Measurements from ENCODE around the gene TMEM95. TPM values are rescaled to one million over a fixed set of nuclear protein-coding genes. Genes with fewer than 3 reads are reported as not detected.
"Not testable (repeated sequence)": the region's sequence is repeated elsewhere in the genome, so short reads cannot be mapped to it uniquely, and the experiment has no call there.

Gene TMEM95
- total RNA-seq, 2 donors from 2014 or later: not detected

- Histone ChIP-seq H3K27me3 (replicated peaks; ENCODE audit: insufficient read depth) (no peaks in the 10 kb centered on the region), H3K36me3 (no peaks in the 10 kb centered on the region), H3K4me1 (replicated peaks) (no peaks in the 10 kb centered on the region), H3K27ac (no peak overlapping the region), H3K9me3 (no peaks in the 10 kb centered on the region), H3K4me3 (no peak overlapping the region)
- intact Hi-C loops (cut with DNase I): no loop called here
- DNase-seq (ENCODE audit: low spot score): no peak
- TF ChIP-seq CTCF (IDR thresholded peaks at IDR 0.05) (no peak), POLR2A (IDR thresholded peaks at IDR 0.05) (no peak), POLR2AphosphoS5 (IDR thresholded peaks at IDR 0.05) (no peak)
- 93% methylated on average over 6 of the region's 6 CpGs for WGBS
These were observed 8.4 kb downstream of the TMEM95 start for GRCh38 chr17:7363311-7363710.

DNA sequence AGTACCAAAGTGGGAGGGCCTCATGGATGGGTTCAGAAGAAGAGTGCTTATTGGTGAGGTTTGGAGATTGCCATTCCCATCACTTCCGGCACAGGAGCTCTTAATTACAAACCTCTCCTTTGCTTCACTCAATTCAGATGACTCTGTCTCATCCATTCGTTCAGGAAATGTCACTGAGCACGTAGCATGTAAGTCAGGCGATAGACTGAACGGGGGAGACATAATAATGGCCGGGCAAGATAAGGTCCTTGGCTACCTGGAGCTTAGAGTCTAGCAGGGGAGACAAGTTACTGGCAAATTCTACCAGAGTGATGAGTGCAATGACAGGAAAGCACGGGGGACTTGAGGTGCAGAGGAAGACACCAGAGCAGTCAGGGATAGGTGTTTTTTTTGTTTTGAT lies 11.0 kb downstream of the TMEM95 start:
- 94% methylated on average over 6 of the region's 7 CpGs for WGBS
- DNase-seq (ENCODE audit: low spot score); H3K27me3 ChIP-seq (replicated peaks; ENCODE audit: insufficient read depth); intact Hi-C loops (cut with DNase I); H3K4me3 ChIP-seq; H3K27ac ChIP-seq; H3K4me1 ChIP-seq (replicated peaks); H3K9me3 ChIP-seq; H3K36me3 ChIP-seq: not testable (repeated sequence)

DNA sequence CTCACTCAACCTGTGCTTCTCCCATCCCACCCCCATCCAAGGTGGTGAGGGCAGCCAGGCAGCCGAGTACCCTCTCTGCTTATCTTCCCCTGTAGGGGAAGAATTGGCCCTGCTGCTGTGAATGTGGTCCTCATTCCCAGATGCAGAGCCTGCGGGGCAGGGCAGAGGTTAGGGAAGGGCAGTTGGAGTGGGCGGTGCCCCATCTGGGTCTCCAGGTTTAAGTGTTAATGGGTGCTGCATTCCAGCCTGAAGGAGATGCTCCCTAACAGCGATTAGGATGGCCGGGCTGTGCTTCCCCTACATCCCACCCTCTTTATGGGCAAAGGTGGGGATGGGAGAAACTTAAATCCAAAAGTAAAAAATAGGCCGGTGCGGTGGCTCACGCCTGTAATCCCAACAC lies 12.1 kb downstream of the TMEM95 start:
- no peak for TF ChIP-seq CTCF (IDR thresholded peaks at IDR 0.05)
- no peak for TF ChIP-seq POLR2AphosphoS5 (IDR thresholded peaks at IDR 0.05)
- TF ChIP-seq POLR2A (IDR thresholded peaks at IDR 0.05): no peak
- intact Hi-C loops (cut with DNase I): no loop called here
- no peak overlapping the region for H3K27ac ChIP-seq
- 83% methylated on average over 8 of the region's 8 CpGs for WGBS
- H3K4me1 ChIP-seq (replicated peaks): no peaks in the 10 kb centered on the region
- no peaks in the 10 kb centered on the region for H3K27me3 ChIP-seq (replicated peaks; ENCODE audit: insufficient read depth)
- H3K9me3 ChIP-seq: no peaks in the 10 kb centered on the region
- H3K4me3 ChIP-seq: no peak overlapping the region
- no peaks in the 10 kb centered on the region for H3K36me3 ChIP-seq
- no peak for DNase-seq (ENCODE audit: low spot score)

DNA sequence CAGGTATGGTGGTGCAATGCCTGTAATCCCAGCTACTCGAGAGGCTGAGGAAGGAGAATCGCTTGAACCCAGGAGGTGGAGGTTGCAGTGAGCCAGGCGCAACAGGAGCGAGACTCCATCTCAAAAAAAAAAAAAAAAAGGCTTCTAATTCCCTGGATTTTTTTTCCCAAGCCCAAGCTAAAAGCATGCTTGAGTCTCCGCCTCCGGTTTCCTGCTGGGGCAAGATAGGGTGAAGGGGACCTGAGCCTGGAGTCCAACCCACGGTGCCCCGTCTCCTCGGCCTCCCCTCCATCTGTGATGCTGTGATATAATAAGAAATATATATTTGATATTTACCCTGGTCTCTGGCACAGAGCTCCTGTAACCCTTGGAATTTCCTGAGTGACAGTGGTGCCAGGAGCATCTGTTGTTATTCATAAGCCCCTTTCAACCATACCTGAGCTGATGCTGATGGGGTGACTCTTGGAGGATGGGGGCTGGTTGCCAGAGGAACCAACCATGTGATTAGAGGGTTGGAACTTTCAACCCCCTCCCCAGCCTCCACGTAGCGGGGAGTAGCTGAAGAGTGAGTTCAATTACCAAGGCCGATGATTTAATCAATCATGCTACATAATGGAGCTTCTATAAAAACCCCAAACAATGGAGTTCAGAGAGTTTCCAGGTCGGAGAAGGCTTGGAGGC lies 13.1 kb downstream of the TMEM95 start:
- H3K9me3 ChIP-seq: no peaks in the 10 kb centered on the region

DNA sequence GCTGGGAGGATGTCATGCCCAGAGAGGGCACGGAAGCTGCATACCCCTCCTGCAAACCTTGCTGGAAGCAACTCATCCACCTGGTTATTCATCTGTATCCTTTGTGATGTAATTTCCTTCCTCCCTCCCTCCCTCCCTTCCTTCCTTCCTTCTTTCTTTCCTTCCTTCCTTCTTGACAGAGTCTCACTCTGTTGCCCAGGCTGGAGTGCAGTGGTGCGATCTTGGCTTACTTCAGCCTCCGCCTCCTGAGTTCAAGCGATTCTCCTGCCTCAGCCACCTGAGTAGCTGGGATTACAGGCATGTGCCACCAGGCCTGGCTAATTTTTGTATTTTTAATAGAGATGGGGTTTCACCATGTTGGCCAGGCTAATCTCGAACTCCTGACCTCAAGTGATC lies 13.6 kb downstream of the TMEM95 start:
- intact Hi-C loops (cut with DNase I); DNase-seq (ENCODE audit: low spot score); H3K4me3 ChIP-seq; H3K27me3 ChIP-seq (replicated peaks; ENCODE audit: insufficient read depth); H3K4me1 ChIP-seq (replicated peaks); H3K36me3 ChIP-seq; H3K27ac ChIP-seq; H3K9me3 ChIP-seq: not testable (repeated sequence)
- 80% methylated on average over 5 of the region's 5 CpGs for WGBS

More for the DNA sequence above, 13.1 kb downstream of the TMEM95 start:
- Histone ChIP-seq H3K4me1 (replicated peaks) (no peaks in the 10 kb centered on the region), H3K36me3 (no peaks in the 10 kb centered on the region), H3K27me3 (replicated peaks; ENCODE audit: insufficient read depth) (no peaks in the 10 kb centered on the region), H3K4me3 (no peak overlapping the region), H3K27ac (no peak overlapping the region)
- no peak for DNase-seq (ENCODE audit: low spot score)
- TF ChIP-seq POLR2A (IDR thresholded peaks at IDR 0.05) (no peak), POLR2AphosphoS5 (IDR thresholded peaks at IDR 0.05) (no peak), CTCF (IDR thresholded peaks at IDR 0.05) (no peak)
- intact Hi-C loops (cut with DNase I): no loop called here
- 55% methylated on average over 13 of the region's 13 CpGs for WGBS

- TF ChIP-seq CTCF (IDR thresholded peaks at IDR 0.05) (no peak), POLR2A (IDR thresholded peaks at IDR 0.05) (no peak), POLR2AphosphoS5 (IDR thresholded peaks at IDR 0.05) (no peak)
- Histone ChIP-seq H3K27me3 (replicated peaks; ENCODE audit: insufficient read depth) (no peaks in the 10 kb centered on the region), H3K27ac (no peak overlapping the region), H3K4me3 (no peak overlapping the region), H3K9me3 (no peaks in the 10 kb centered on the region), H3K4me1 (replicated peaks) (no peaks in the 10 kb centered on the region), H3K36me3 (no peaks in the 10 kb centered on the region)
- intact Hi-C loops (cut with DNase I): no loop called here
- WGBS: 82% methylated on average over 5 of the region's 5 CpGs
- no peak for DNase-seq (ENCODE audit: low spot score)
These were observed 14.9 kb downstream of the TMEM95 start for GRCh38 chr17:7369825-7370224.
